ENCODE data around the gene DPYD. TPM values are rescaled to one million over a fixed set of nuclear protein-coding genes. Genes with fewer than 3 reads are reported as not detected.

The DPYD gene
- polyA plus RNA-seq (ENCODE audit: insufficient read length in 4 of 4) = 10 to 100 TPM; 11.4 to 44.8 (median 16.7) TPM

GRCh38 chr1:97920832-97921571, at the start of gene DPYD:
Gene DPYD, minus strand, starts transcription at chr1:97921034. Its CDS starts 112 bp downstream, at chr1:97920922.
- peak; percentile 64 to 79 (median 71) for DNase-seq (ENCODE audit: low read depth in 4 of 4, low spot score in 3 of 4)

- DNase-seq (ENCODE audit: low read depth in 4 of 4, low spot score in 3 of 4) = no peak
Observed at GRCh38 chr1:97960470-97960869, 39.6 kb upstream of the DPYD start.

DNA sequence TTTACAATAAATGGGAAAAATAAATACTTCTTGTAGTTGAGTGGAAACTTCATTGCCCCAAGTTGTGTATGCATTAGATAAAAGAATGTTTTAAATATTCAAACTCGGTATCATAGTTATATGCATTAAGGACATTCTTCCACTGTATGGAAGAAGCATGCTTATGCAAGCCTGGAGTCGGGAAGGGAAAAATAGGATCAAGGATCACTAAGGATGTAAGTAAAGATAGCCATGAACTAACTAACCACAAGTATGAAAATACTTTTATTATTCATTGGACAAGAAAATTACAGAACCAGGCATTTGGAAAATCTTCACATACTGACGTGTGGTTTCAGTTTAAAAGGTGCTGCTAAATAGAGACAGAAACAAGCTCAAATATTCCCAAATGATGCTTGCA, 26.9 kb upstream of the DPYD start:
- no peak for DNase-seq (ENCODE audit: low read depth in 4 of 4, low spot score in 3 of 4)

- no peak for DNase-seq (ENCODE audit: low read depth in 4 of 4, low spot score in 3 of 4)
Observed at GRCh38 chr1:97943354-97943753, 22.5 kb upstream of the DPYD start.

- no peak for DNase-seq (ENCODE audit: low read depth in 4 of 4, low spot score in 3 of 4)
Observed at GRCh38 chr1:97942161-97943123, 21.6 kb upstream of the DPYD start.

DNA sequence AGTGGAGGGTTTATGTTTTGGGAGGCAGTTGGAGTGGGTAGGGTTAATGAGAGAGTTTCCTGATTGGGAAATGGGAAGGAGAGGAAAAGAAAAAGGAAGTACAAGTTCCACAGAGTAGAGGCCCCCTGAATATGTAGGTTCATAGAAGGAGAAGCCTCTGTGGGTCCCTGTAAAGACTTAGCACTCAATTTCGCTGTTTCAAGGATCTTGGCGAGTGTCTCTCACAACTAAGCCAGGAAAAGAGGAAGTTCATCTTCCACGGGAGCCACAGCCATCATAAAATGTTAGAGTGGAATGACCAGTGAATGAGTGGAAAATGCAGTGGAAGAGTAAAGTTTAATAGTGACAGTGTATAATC, 17.4 kb upstream of the DPYD start:
- DNase-seq (ENCODE audit: low read depth in 4 of 4, low spot score in 3 of 4) = no peak

- DNase-seq (ENCODE audit: low read depth in 4 of 4, low spot score in 3 of 4) = no peak
Observed at GRCh38 chr1:97936976-97937375, 16.1 kb upstream of the DPYD start.

DNA sequence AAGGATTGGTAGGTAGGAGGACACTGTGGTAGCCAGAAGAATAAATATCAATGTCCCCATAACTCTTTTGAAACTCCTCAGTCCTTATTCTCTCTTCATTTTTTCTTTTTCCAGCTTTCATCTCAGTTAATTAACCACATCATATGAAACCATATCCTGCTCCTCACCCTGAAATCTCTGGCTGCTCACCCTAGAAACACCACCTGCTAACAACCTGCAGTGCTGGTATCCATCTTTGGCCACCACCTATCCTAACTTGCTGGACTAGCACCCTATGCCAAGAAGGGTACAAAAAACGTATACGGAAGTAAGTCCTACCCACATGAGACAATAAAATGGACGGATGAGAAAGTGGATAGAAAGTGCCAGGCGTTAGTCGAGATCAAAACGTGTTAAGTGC, 13.7 kb upstream of the DPYD start:
- no peak for DNase-seq (ENCODE audit: low read depth in 4 of 4, low spot score in 3 of 4)

DNA sequence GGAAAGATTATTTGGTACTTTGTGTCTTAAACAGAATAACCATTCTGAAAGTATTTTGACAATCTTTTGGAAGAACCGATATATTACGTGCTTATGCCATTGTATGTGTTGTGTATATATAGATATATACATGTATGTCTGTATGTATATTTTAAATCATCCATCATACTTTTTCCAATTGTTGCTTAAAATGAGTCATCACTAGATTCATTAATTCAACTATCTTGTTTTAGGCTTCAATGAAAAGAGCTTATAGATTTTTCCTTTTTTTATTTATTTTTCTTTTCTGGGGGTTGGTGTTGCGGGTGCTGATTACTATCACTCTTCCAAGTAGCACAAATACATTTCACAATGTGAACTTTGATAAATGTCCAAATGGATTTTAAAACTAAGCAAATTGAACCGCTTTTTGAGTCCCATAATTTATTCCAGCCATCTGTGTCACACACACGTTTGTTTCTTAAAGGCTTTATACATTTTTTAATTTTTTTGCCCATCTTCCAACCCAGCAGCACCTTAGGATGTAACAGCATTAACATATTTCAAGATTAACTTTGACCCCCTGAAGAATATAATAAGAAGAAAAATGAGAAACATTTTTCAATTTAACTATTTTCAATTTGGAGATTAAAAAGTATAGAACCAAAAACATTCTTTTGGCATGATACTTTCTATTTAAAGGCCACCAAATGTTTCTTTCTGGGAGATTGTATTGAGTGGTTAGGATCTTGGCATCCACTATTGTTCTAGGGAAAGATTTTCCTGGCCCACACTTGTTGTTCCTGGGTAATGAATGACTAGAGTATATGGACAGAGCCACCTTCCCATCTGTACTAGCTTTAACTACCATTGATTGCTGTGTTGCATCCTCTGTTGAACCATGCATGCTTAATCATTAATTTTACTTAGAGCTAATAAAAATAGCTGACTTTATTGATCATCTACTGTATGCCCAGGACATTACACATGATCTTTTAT, 9.3 kb upstream of the DPYD start:
- no peak for DNase-seq (ENCODE audit: low read depth in 4 of 4, low spot score in 3 of 4)

- DNase-seq (ENCODE audit: low read depth in 4 of 4, low spot score in 3 of 4) = no peak
Observed at GRCh38 chr1:97926017-97926708, 5.3 kb upstream of the DPYD start.

DNA sequence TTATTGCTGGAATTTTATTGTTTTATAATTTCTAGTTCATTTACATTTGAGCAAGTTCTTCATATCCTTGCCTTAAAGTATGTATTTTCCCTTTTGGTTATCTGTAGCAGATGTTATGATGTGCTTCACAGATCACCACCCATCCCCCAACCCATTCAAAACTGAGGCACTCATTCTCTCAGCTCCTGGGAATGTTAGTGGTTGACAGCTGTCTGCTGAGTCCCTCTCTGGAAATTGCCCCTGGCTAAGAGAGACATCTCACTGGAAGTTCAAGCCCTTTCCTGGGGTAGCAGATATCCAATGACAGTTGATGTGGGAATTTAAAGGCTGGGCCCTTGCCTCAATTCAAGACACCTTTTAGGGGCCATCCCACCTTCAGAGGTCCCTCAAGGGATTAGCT, 4.3 kb upstream of the DPYD start:
- no peak for DNase-seq (ENCODE audit: low read depth in 4 of 4, low spot score in 3 of 4)

GRCh38 chr1:97923811-97924210, 3.0 kb upstream of the DPYD start:
- DNase-seq (ENCODE audit: low read depth in 4 of 4, low spot score in 3 of 4) = no peak

DNA sequence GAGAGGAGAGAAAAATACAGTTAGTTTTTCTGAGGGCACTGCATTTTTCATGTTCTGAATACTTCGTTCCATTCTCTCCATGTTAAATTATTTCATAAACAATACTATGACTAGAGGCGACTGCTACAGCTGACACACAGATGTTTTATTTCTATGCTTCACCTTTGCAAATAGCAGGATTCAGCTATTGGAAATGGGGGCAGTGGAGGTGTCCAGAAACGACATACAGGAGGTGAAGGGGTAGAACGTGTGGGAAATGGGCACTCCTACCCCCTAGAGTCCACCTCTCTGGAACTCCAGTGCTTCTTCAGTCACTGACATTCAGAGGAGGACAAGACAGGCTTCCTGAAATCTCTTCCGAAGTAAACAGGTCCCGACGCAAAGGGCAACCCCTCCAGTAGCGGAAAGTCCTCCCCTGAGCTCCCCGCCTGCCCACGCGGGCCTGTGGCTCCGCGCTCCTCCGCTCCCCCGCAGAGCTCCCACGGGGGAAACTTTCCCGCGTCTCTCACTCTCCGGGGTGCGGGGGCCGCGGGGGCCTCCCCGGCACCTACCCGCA, 480 bp downstream of the DPYD start:
- peak in 2 of 4 donors; percentile 22 to 31 for DNase-seq (ENCODE audit: low read depth in 4 of 4, low spot score in 3 of 4)

- DNase-seq (ENCODE audit: low read depth in 4 of 4, low spot score in 3 of 4) = no peak
Observed at GRCh38 chr1:97919585-97920261, 1.1 kb downstream of the DPYD start.

- DNase-seq (ENCODE audit: low read depth in 4 of 4, low spot score in 3 of 4) = no peak
Observed at GRCh38 chr1:97918961-97919360, 1.9 kb downstream of the DPYD start.

DNA sequence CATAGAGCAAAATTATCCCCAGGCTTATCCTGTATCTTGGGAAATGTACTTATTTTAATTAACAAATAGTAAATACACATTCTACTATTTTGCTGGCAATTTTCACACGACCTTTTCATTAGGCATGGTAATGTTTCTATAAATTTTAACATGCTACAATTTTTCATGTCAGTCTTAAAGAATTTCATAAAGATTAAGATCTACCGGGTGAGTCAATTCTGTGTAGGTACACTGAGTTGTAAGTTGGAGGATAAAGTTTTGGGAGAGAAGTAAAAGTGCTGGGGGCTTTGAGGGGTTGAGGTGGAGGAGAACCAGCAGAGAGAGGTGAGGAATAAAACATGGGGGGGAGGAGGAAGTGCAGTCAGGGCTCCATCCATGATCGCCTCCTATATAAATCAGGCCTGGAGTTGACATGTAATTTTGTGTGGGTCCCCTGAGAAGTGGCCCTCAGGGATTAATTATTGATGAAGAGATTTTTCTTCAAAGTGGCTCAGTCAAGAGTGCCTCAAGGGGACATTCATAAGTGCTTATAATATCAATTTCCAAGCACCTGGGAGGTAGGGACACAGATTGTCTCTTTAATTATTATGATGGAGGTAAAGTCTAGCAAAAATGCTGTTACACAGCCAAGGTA, 7.2 kb downstream of the DPYD start:
- DNase-seq (ENCODE audit: low read depth in 4 of 4, low spot score in 3 of 4) = no peak

DNA sequence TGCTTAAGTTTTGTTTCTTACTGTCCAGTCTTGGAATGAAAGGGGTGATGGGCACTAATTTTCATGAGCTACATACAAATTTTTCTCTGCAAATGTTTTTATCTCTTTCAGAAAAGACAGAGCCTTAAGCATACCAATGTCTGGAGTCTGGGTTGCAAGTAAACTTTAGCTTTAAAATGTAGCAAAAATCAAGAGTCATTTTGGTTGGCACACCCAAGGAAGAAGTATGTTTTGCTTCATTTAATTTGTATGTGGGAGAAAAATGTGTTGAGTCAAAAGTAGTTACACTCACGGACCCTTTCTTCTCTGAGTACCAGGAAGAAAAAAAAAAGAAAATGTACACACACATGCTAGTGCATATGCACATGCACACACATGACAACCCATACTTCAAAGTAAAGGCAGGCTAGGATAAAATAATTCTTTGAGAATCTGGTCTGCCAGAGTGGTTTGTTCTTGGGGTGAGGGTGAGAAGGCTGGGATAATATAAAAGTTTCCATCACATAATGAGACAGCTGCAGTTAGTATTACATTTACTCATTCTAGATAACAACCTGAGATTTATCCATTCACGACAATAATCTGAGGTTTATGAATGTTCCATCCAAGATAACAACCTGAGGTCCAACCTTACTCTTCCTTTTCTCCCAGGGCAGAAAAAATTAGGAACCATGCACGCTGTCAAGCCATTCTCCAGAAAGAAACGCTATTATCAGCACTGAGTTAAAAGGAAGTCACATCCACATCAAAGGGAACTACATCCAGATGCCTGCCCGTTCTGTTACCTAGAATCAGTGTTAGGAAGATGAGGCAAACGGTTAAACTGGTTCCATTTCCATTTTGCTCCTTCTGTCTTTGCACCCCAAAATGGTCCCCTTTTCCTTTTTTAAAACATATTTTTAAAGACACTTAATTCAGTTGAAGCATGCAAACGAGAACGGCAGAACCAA, 9.3 kb downstream of the DPYD start:
- DNase-seq (ENCODE audit: low read depth in 4 of 4, low spot score in 3 of 4) = no peak

All from left renal pelvis (tissue), 4 donors.